ENCODE measurements around the gene HES5. TPM values are rescaled to one million over a fixed set of nuclear protein-coding genes. Genes with fewer than 3 reads are reported as not detected.

Gene HES5
- polyA plus RNA-seq, 1 of the 3 experiments (the other 2 are of a cell fraction) = 0.03 TPM

DNA sequence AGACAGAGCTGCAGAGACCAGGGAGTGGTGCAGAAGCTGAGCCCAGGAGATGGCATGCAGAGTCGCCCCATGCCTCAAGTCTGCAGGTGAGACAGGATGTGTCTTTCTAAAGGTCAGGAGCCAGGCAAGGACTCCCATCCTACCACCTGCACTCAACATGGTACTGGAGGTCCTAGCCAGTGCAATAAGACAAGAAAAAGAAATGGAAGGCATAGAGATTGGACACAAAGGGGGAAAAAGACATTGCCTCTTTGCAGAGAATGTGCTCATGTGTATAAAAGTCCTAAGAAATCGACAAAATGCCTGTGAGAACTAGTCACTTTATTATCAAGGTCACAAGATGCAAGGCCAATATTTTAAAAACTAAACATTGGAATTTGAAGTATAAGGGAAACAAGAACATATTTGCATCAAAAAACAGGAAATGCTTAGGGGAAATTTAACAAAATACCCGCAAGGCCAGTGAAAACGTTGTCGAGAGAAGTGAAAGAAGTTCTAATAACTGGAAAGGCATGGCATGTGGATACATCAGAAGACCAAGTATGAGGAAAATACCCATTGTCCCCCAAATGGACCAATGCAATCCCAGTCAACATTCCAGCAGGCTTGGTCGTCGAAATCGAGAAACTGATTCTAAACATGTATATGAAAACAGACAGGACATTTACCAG is 43.3 kb upstream of the HES5 start:
- POLR2A ChIA-PET = no interaction called here
- Histone ChIP-seq H3K9me2 (no peaks in the 10 kb centered on the region), H3K9me3 (no peaks in the 10 kb centered on the region), H3K4me1 (ENCODE audit: control insufficient read depth in 1 of 2, insufficient read depth in 2 of 2, low read depth in 1 of 2, low read length in 1 of 2) (no peaks in the 10 kb centered on the region; a peak in 1 of 4 replicates), H3K27me3 (ENCODE audit: insufficient read depth) (no peaks in the 10 kb centered on the region), H3F3A (replicated peaks; ENCODE audit: insufficient read depth) (no peaks in the 10 kb centered on the region), H3K4me3 (ENCODE audit: low read depth in 2 of 2, low read length in 1 of 2) (no peak overlapping the region), H3K36me3 (replicated peaks in 1 of 2; ENCODE audit: control insufficient read depth in 1 of 2, insufficient read depth in 2 of 2, low read length in 1 of 2) (no peaks in the 10 kb centered on the region), H3K9ac (no peak overlapping the region), H3K27ac (ENCODE audit: low read depth in 2 of 2, low read length in 1 of 2) (no peak overlapping the region), H2AFZ (ENCODE audit: low read depth) (no peak overlapping the region), H3K4me2 (no peak overlapping the region), H4K20me1 (ENCODE audit: insufficient read depth) (no peaks in the 10 kb centered on the region), H3K79me2 (ENCODE audit: insufficient read depth) (no peaks in the 10 kb centered on the region)
- 24% methylated on average over 8 of the region's 8 CpGs for WGBS (ENCODE audit: low lambda C conversion rate)
- CTCF ChIA-PET = no interaction called here
- DNase-seq = no peak
- TF ChIP-seq, protein P1, sequence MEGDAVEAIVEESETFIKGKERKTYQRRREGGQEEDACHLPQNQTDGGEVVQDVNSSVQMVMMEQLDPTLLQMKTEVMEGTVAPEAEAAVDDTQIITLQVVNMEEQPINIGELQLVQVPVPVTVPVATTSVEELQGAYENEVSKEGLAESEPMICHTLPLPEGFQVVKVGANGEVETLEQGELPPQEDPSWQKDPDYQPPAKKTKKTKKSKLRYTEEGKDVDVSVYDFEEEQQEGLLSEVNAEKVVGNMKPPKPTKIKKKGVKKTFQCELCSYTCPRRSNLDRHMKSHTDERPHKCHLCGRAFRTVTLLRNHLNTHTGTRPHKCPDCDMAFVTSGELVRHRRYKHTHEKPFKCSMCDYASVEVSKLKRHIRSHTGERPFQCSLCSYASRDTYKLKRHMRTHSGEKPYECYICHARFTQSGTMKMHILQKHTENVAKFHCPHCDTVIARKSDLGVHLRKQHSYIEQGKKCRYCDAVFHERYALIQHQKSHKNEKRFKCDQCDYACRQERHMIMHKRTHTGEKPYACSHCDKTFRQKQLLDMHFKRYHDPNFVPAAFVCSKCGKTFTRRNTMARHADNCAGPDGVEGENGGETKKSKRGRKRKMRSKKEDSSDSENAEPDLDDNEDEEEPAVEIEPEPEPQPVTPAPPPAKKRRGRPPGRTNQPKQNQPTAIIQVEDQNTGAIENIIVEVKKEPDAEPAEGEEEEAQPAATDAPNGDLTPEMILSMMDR (IDR thresholded peaks at IDR 0.05) = no peak
- TF ChIP-seq RCOR1 (IDR thresholded peaks at IDR 0.05; ENCODE audit: low read length) (no peak), FOSL2 (IDR thresholded peaks at IDR 0.05; ENCODE audit: borderline replicate concordance, low read depth) (no peak), NRF1 (IDR thresholded peaks at IDR 0.05; ENCODE audit: low read depth, low read length) (no peak), MXI1 (IDR thresholded peaks at IDR 0.05; ENCODE audit: low read depth, low read length) (no peak), NFIC (IDR thresholded peaks at IDR 0.05; ENCODE audit: borderline replicate concordance) (no peak), TAF1 (IDR thresholded peaks at IDR 0.05; ENCODE audit: borderline replicate concordance, low read depth, low read length) (no peak), SIN3A (IDR thresholded peaks at IDR 0.05; ENCODE audit: borderline replicate concordance, low read depth, low read length) (no peak), GATA2 (CRISPR knock-in tag; IDR thresholded peaks at IDR 0.05) (no peak), EZH2phosphoT487 (IDR thresholded peaks at IDR 0.05; ENCODE audit: borderline replicate concordance, low read depth) (no peak), GABPA (IDR thresholded peaks at IDR 0.05; ENCODE audit: low read depth) (no peak)

DNA sequence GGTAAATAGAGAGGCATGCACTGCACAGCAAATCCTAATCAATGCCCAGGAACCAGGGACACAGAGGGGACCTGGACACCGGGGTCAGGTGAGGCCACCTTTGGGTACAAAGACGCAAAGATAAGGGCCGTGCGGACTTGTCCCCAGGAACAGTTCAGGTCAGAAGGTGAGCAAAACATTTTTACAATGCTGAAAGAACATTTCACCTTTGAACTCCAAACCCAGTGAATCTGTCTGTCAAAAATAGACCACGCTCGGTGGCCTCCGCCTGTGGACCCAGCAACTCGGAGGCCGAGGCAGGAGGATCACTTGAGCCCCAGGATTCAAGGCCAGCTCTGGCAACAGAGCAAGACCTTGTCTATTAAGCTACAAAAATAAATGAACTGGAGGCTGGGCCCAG is 41.3 kb upstream of the HES5 start:
- ChIA-PET POLR2A (no interaction called here), CTCF (interaction anchor here (0.9 to 1.3 kb wide), 2 partner anchors 23 to 215 kb away, joined by 3 to 4 read pairs; no protein-coding TSS in a partner anchor)

More for the DNA sequence above, 41.3 kb upstream of the HES5 start:
- Histone ChIP-seq H2AFZ (ENCODE audit: low read depth) (no peak overlapping the region), H3K9me2 (no peaks in the 10 kb centered on the region), H3K4me2 (no peak overlapping the region), H3K36me3 (replicated peaks in 1 of 2; ENCODE audit: control insufficient read depth in 1 of 2, insufficient read depth in 2 of 2, low read length in 1 of 2) (no peaks in the 10 kb centered on the region), H3K27ac (ENCODE audit: low read depth in 2 of 2, low read length in 1 of 2) (no peak overlapping the region), H3K4me3 (ENCODE audit: low read depth in 2 of 2, low read length in 1 of 2) (no peak overlapping the region), H3K27me3 (ENCODE audit: insufficient read depth) (no peaks in the 10 kb centered on the region), H3F3A (replicated peaks; ENCODE audit: insufficient read depth) (no peaks in the 10 kb centered on the region), H3K79me2 (ENCODE audit: insufficient read depth) (no peaks in the 10 kb centered on the region), H3K4me1 (ENCODE audit: control insufficient read depth in 1 of 2, insufficient read depth in 2 of 2, low read depth in 1 of 2, low read length in 1 of 2) (no peaks in the 10 kb centered on the region), H4K20me1 (ENCODE audit: insufficient read depth) (no peaks in the 10 kb centered on the region), H3K9ac (no peak overlapping the region), H3K9me3 (no peaks in the 10 kb centered on the region)
- 85% methylated on average over 9 of the region's 9 CpGs for WGBS (ENCODE audit: low lambda C conversion rate)
- no peak for TF ChIP-seq TEAD4 (IDR thresholded peaks at IDR 0.05; ENCODE audit: borderline replicate concordance, insufficient read depth)
- TF ChIP-seq EZH2phosphoT487 (IDR thresholded peaks at IDR 0.05; ENCODE audit: borderline replicate concordance, low read depth) = no peak
- TF ChIP-seq FOXM1 (IDR thresholded peaks at IDR 0.05; ENCODE audit: low read depth) = no peak
- no peak for TF ChIP-seq JUND (IDR thresholded peaks at IDR 0.05)
- TF ChIP-seq, protein P2, sequence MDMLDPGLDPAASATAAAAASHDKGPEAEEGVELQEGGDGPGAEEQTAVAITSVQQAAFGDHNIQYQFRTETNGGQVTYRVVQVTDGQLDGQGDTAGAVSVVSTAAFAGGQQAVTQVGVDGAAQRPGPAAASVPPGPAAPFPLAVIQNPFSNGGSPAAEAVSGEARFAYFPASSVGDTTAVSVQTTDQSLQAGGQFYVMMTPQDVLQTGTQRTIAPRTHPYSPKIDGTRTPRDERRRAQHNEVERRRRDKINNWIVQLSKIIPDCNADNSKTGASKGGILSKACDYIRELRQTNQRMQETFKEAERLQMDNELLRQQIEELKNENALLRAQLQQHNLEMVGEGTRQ (IDR thresholded peaks at IDR 0.05; ENCODE audit: borderline replicate concordance, low read depth, low read length) = no peak
- no peak for TF ChIP-seq SIN3A (IDR thresholded peaks at IDR 0.05; ENCODE audit: borderline replicate concordance, low read depth, low read length)
- TF ChIP-seq SMC3 (IDR thresholded peaks at IDR 0.05; ENCODE audit: low read depth, low read length) = no peak
- TF ChIP-seq MEF2A (IDR thresholded peaks at IDR 0.05; ENCODE audit: borderline replicate concordance, low read depth) = no peak
- no peak for TF ChIP-seq YY1 (IDR thresholded peaks at IDR 0.05; ENCODE audit: low read depth)
- TF ChIP-seq, protein P3, sequence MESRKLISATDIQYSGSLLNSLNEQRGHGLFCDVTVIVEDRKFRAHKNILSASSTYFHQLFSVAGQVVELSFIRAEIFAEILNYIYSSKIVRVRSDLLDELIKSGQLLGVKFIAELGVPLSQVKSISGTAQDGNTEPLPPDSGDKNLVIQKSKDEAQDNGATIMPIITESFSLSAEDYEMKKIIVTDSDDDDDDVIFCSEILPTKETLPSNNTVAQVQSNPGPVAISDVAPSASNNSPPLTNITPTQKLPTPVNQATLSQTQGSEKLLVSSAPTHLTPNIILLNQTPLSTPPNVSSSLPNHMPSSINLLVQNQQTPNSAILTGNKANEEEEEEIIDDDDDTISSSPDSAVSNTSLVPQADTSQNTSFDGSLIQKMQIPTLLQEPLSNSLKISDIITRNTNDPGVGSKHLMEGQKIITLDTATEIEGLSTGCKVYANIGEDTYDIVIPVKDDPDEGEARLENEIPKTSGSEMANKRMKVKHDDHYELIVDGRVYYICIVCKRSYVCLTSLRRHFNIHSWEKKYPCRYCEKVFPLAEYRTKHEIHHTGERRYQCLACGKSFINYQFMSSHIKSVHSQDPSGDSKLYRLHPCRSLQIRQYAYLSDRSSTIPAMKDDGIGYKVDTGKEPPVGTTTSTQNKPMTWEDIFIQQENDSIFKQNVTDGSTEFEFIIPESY (IDR thresholded peaks at IDR 0.05; ENCODE audit: borderline replicate concordance, low read depth) = no peak
- TF ChIP-seq, protein P4, sequence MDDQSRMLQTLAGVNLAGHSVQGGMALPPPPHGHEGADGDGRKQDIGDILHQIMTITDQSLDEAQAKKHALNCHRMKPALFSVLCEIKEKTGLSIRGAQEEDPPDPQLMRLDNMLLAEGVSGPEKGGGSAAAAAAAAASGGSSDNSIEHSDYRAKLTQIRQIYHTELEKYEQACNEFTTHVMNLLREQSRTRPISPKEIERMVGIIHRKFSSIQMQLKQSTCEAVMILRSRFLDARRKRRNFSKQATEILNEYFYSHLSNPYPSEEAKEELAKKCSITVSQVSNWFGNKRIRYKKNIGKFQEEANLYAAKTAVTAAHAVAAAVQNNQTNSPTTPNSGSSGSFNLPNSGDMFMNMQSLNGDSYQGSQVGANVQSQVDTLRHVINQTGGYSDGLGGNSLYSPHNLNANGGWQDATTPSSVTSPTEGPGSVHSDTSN (IDR thresholded peaks at IDR 0.05) = no peak
- TF ChIP-seq FOXJ3 (CRISPR knock-in tag; IDR thresholded peaks at IDR 0.05) = no peak
- no peak for DNase-seq

Data from SK-N-SH (cell line).